Gastrocnemius medialis (tissue), 4 donors: ENCODE measurements around the gene ZNF837.

Source experiments
- CTCF ChIP-seq, 5 experiments: fragments of 450-650 bp in 3 of 5; fragments of 200-600 bp in 2 of 5; sonication (generic) in 2 of 5; IDR thresholded peaks in 4 of 5; conservative IDR thresholded peaks in 1 of 5; 1 replicate in 4 of 5; 2 replicates in 1 of 5; pipeline ENCODE4 v1.5.1; 2016 to 2019; ENCODE audit warnings: antibody characterized with exemption in 5 of 5, mild to moderate bottlenecking in 3 of 5, moderate library complexity in 3 of 5
- POLR2A ChIP-seq, 2 donors: fragments of 450-650 bp; IDR thresholded peaks; one replicate each; pipeline ENCODE4 v1.6.1; 2017; ENCODE audit warnings: antibody characterized with exemption in 2 of 2, mild to moderate bottlenecking in 2 of 2, moderate library complexity in 2 of 2

GRCh38 chr19:58408152-58409009 is 27.6 kb upstream of the ZNF837 start, which contains the start of gene ZNF584:
- peak in 1 of 5 experiments; percentile 5 for TF ChIP-seq CTCF (IDR thresholded peaks at IDR 0.05 in 4 of 5, conservative IDR thresholded peaks at IDR 0.05 in 1 of 5)
- TF ChIP-seq POLR2A (IDR thresholded peaks at IDR 0.05), result peak; percentile 83 to 89
